HCT116 (cell line): Measurements from ENCODE around the gene SIK1. TPM values are rescaled to one million over a fixed set of nuclear protein-coding genes. Genes with fewer than 3 reads are reported as not detected.
A peak's percentile ranks its signal among the peaks of the same experiment; 100 is the strongest.
"Not testable (repeated sequence)": the region's sequence is repeated elsewhere in the genome, so short reads cannot be mapped to it uniquely, and the experiment has no call there.

Experiments used
- ATAC-seq: fragments of 200-7000 bp; cut with Tn5 transposase; 2 replicates; pipeline ENCODE4 v1.9.1; 2020; ENCODE audit warnings: mild to moderate bottlenecking, moderate library complexity
- BruUV-seq: library from RNA; stranded (reverse); fragments of 400-500 nt; replicated peaks from 2 replicates; lab custom pipeline; 2021; lab: Mats Ljungman, UMichigan
- CTCF ChIA-PET: fragments of 300-600 bp; sonication (Branson Sonifier 250); formaldehyde crosslinking; loops from one replicate; lab custom pipeline; 2021; ENCODE audit warnings: antibody characterized with exemption; lab: Charles Lee
- POLR2A ChIA-PET: fragments of 300-600, 350-600 bp; sonication (Branson Sonifier 250); formaldehyde crosslinking; loops from one replicate; lab custom pipeline; 2021; ENCODE audit warnings: antibody characterized with exemption; lab: Charles Lee
- RAD21 ChIA-PET, 2 experiments: fragments of 300-600 bp; sonication (Branson Sonifier 250); formaldehyde crosslinking; loops; one replicate each; lab custom pipeline; 2023; ENCODE audit warnings: low total read pairs in 2 of 2; ENCODE audit not compliant: uncharacterized antibody in 2 of 2, unreplicated experiment in 2 of 2, low non-redundant PET in 1 of 2; lab: Charles Lee
- DNase-seq: peaks from one replicate; pipeline ENCODE4 v3.0.0-alpha.2; 2010; ENCODE audit warnings: low read depth, low spot score
- H2AFZ ChIP-seq: fragments of 200-600 bp; shearing (Covaris generic), sonication (generic); 2 replicates; pipeline ENCODE4 v1.6.1; 2017; ENCODE audit warnings: low read depth, mixed run types, mixed read lengths, antibody characterized with exemption, low read length; ENCODE audit not compliant: poor library complexity, severe bottlenecking
- H3K27ac ChIP-seq: 2 replicates; pipeline ENCODE4 v1.5.1; 2012; ENCODE audit warnings: low read depth, low read length
- H3K27me3 ChIP-seq: fragments of 200-600 bp; sonication (generic); 2 replicates; pipeline ENCODE4 v1.6.1; 2016; ENCODE audit warnings: mixed run types, low read length, mixed read lengths; ENCODE audit not compliant: insufficient read depth
- H3K36me3 ChIP-seq, 2 experiments: fragments of 200-500 bp in 1 of 2; fragments of 200-600 bp in 1 of 2; sonication (Bioruptor generic) in 1 of 2; sonication (generic) in 1 of 2; 2 replicates each; pipeline versions ENCODE4 v1.5.1 to v1.6.1; 2014 to 2016; ENCODE audit warnings: low read length in 2 of 2, inconsistent platforms in 1 of 2, mixed read lengths in 1 of 2, mixed run types in 1 of 2; ENCODE audit not compliant: insufficient read depth in 2 of 2, control insufficient read depth in 1 of 2
- H3K4me1 ChIP-seq, 2 experiments: fragments of 200-600 bp in 1 of 2; sonication (generic) in 1 of 2; 2 replicates each; pipeline versions ENCODE4 v1.5.1 to v1.6.1; 2012 to 2017; ENCODE audit warnings: low read length in 2 of 2, inconsistent platforms in 1 of 2, mild to moderate bottlenecking in 1 of 2, mixed read lengths in 1 of 2, mixed run types in 1 of 2, moderate library complexity in 1 of 2; ENCODE audit not compliant: insufficient read depth in 2 of 2, control insufficient read depth in 1 of 2
- H3K4me2 ChIP-seq: fragments of 200-600 bp; sonication (generic); 2 replicates; pipeline ENCODE4 v1.6.1; 2017; ENCODE audit warnings: mixed run types, low read length, mixed read lengths
- H3K4me3 ChIP-seq, 2 experiments: fragments of 200-600 bp in 1 of 2; sonication (generic) in 1 of 2; replicated peaks in 1 of 2; 2 replicates each; pipeline ENCODE4 v1.5.1; 2011 to 2016; ENCODE audit warnings: low read length in 2 of 2, control low read depth in 1 of 2, low read depth in 1 of 2, mild to moderate bottlenecking in 1 of 2, mixed read lengths in 1 of 2, mixed run types in 1 of 2
- H3K79me2 ChIP-seq: fragments of 200-600 bp; sonication (generic); 2 replicates; pipeline ENCODE4 v1.6.1; 2017; ENCODE audit warnings: mild to moderate bottlenecking, mixed run types, low read length, moderate library complexity, mixed read lengths; ENCODE audit not compliant: insufficient read depth
- H3K9ac ChIP-seq: fragments of 200-600 bp; sonication (generic); 2 replicates; pipeline ENCODE4 v1.6.1; 2016; ENCODE audit warnings: low read length, mixed read lengths
- H3K9me2 ChIP-seq: fragments of 200-600 bp; sonication (generic), shearing (Covaris generic); 2 replicates; pipeline ENCODE4 v1.6.1; 2017; ENCODE audit warnings: mixed run types, mild to moderate bottlenecking, moderate library complexity; ENCODE audit not compliant: insufficient read depth
- H3K9me3 ChIP-seq, 2 experiments: fragments of 200-500 bp in 1 of 2; fragments of 200-600 bp in 1 of 2; sonication (Bioruptor generic) in 1 of 2; sonication (generic) in 1 of 2; 2 replicates each; pipeline ENCODE4 v1.6.1; 2014 to 2017; ENCODE audit warnings: low read length in 2 of 2, mixed read lengths in 2 of 2, inconsistent platforms in 1 of 2, low read depth in 1 of 2, mild to moderate bottlenecking in 1 of 2, mixed run types in 1 of 2, moderate library complexity in 1 of 2; ENCODE audit not compliant: control insufficient read depth in 1 of 2, insufficient read depth in 1 of 2
- H4K20me1 ChIP-seq: fragments of 200-600 bp; sonication (generic), shearing (Covaris generic); 2 replicates; pipeline ENCODE4 v1.6.1; 2017; ENCODE audit warnings: mixed run types, mild to moderate bottlenecking, moderate library complexity; ENCODE audit not compliant: insufficient read depth
- intact Hi-C: fragments of 100-400 bp; cut with micrococcal nuclease; formaldehyde crosslinking; loops from 2 replicates; pipeline ENCODE4 v1.10.0; 2022
- total RNA-seq: library from RNA; stranded (reverse); gene quantifications from one replicate; pipeline ENCODE4 v1.2.1, GENCODE V29; 2021; ENCODE audit not compliant: unreplicated experiment

The SIK1 gene
- total RNA-seq, 1 experiment from 2014 or later = 14.7 TPM

DNA sequence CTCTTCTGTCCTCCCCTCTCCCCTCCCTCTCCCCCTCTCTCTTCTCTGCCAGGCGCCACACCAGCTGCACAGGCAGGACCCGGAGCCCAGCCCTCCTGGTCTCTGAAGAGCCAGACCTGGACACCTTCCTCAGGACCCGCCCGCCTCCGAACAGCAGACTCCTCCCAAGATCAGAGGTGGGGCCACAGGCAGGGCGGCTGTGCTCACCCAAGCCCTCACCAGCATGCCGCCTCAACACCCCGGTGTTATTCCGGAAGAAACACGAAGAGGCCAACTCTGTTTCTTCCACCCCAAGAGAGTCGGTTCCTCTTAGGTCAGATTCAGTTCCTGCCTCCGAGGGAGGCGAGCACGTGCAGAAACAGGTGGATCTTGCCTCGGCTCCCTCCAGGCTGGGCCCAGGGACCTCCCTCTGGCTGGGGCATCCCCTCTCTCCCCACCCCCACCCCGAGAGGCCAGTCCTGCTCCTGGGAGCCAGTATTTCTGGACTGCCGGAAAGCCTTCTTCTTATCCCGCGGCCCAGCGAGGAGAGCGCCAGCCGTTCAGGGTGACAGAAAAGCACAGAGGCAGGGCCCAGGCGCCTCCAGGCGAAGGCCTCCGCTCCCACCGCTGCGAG lies 16.4 kb downstream of the SIK1 start:
- H3K4me2 ChIP-seq, H3K36me3 ChIP-seq, H3K27me3 ChIP-seq, CTCF ChIA-PET, H3K27ac ChIP-seq, H3K4me3 ChIP-seq, RAD21 ChIA-PET, BruUV-seq, intact Hi-C loops, H3K9me2 ChIP-seq, H4K20me1 ChIP-seq, DNase-seq, H2AFZ ChIP-seq, H3K79me2 ChIP-seq, H3K9me3 ChIP-seq, H3K9ac ChIP-seq, POLR2A ChIA-PET, H3K4me1 ChIP-seq: not testable (repeated sequence)
- peak; percentile 65 for ATAC-seq

DNA sequence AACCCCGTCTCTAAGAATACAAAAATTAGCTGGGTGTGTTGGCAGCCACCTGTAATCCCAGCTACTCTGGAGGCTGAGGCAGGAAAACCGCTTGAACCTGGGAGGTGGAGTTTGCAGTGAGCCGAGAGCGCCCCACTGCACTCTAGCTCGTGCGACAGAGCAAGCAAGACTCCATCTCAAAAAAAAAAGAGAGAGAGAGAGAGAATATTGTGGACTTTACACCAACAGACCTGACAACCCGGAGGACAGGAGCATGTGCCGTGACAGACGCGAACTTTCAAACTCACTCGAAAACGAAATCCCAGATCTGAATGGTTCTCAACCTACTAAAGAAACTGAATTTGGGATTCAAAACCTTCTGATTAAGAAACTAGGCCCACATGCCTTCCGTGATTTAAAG lies 19.8 kb downstream of the SIK1 start:
- RAD21 ChIA-PET, H3K4me1 ChIP-seq, ATAC-seq, H3K9ac ChIP-seq, H2AFZ ChIP-seq, H3K27ac ChIP-seq, H3K4me2 ChIP-seq, H3K9me3 ChIP-seq, H3K79me2 ChIP-seq, intact Hi-C loops, DNase-seq, CTCF ChIA-PET, POLR2A ChIA-PET, BruUV-seq, H3K36me3 ChIP-seq, H4K20me1 ChIP-seq, H3K4me3 ChIP-seq, H3K27me3 ChIP-seq, H3K9me2 ChIP-seq: not testable (repeated sequence)

DNA sequence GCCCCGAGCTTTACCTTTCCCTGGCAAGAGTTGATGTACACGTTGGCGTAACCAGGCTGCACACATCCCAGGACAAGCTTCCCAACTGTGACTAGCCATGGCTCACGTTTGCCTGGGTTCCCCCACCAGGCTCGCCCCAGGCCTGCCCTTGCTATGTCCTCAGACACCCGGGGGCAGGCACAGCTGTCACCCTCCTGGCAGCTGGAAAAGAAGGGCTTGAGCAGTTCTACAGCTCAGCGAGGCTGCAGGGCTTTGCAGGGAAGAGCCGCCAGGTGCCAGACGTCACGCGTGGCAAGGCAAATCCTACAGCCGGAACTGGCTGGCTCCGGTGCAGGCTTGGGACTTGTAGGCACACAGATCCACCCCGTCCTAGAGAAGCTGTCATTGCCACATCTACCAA lies 22.5 kb downstream of the SIK1 start:
- POLR2A ChIA-PET, H3K4me3 ChIP-seq, H3K27ac ChIP-seq, H3K9ac ChIP-seq, intact Hi-C loops, BruUV-seq, CTCF ChIA-PET, H3K36me3 ChIP-seq, H3K27me3 ChIP-seq, H3K4me1 ChIP-seq, H2AFZ ChIP-seq, H3K9me3 ChIP-seq, H3K4me2 ChIP-seq, H3K79me2 ChIP-seq, ATAC-seq, H4K20me1 ChIP-seq, DNase-seq, RAD21 ChIA-PET, H3K9me2 ChIP-seq: not testable (repeated sequence)

DNA sequence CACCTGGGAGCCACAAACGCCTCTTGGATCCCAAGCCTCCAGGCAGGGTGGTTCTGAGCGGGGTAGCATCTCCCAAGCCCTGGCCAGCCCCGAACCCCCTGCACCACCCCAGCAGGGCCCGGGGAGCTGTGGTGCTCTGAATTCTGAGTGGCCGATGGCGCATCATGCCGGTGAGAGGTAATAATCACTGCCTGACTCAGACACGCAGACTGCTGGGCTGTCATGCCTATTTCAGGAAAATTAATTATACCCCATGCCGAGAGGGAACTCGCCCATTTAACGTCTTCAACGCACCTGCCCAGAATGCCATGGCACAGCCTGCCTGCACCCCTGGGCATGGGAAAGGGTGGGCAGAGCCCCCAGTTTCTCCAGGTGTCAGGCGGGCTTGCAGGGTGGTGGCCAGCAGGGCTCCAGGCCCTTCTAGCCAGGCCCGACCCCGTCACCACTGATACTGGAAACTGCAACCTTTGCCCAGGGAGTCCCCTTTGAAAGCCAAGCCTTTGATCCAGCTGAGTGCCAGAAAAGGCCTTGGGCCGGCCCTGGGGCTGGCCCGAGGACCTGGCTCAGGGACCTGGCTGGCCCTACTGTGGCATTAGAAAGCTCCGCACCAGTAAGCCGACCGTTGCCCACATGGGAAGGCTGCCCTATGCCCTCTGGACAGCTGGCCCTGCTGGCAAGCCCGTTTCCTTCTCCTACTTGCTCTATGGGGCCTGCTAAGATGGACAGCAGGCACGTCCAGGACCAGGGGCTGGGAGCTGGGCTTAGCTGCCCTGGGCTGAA lies 23.1 kb downstream of the SIK1 start:
- H3K79me2 ChIP-seq, POLR2A ChIA-PET, H3K9ac ChIP-seq, H3K27me3 ChIP-seq, H4K20me1 ChIP-seq, H3K4me2 ChIP-seq, H3K9me2 ChIP-seq, H3K36me3 ChIP-seq, H3K27ac ChIP-seq, H3K4me1 ChIP-seq, intact Hi-C loops, DNase-seq, H3K4me3 ChIP-seq, ATAC-seq, H2AFZ ChIP-seq, H3K9me3 ChIP-seq, BruUV-seq, RAD21 ChIA-PET, CTCF ChIA-PET: not testable (repeated sequence)
